CD4-positive, alpha-beta T cell treated with Interleukin-4 for 4 hours (primary cell): Measurements from ENCODE around the gene TXNDC16.
"Not testable (repeated sequence)": the region's sequence is repeated elsewhere in the genome, so short reads cannot be mapped to it uniquely, and the experiment has no call there.

Experiments used
- DNase-seq: peaks from one replicate; pipeline ENCODE4 v3.0.0-alpha.2; 2020

TXNDC16 gene, protein sequence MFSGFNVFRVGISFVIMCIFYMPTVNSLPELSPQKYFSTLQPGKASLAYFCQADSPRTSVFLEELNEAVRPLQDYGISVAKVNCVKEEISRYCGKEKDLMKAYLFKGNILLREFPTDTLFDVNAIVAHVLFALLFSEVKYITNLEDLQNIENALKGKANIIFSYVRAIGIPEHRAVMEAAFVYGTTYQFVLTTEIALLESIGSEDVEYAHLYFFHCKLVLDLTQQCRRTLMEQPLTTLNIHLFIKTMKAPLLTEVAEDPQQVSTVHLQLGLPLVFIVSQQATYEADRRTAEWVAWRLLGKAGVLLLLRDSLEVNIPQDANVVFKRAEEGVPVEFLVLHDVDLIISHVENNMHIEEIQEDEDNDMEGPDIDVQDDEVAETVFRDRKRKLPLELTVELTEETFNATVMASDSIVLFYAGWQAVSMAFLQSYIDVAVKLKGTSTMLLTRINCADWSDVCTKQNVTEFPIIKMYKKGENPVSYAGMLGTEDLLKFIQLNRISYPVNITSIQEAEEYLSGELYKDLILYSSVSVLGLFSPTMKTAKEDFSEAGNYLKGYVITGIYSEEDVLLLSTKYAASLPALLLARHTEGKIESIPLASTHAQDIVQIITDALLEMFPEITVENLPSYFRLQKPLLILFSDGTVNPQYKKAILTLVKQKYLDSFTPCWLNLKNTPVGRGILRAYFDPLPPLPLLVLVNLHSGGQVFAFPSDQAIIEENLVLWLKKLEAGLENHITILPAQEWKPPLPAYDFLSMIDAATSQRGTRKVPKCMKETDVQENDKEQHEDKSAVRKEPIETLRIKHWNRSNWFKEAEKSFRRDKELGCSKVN

DNA sequence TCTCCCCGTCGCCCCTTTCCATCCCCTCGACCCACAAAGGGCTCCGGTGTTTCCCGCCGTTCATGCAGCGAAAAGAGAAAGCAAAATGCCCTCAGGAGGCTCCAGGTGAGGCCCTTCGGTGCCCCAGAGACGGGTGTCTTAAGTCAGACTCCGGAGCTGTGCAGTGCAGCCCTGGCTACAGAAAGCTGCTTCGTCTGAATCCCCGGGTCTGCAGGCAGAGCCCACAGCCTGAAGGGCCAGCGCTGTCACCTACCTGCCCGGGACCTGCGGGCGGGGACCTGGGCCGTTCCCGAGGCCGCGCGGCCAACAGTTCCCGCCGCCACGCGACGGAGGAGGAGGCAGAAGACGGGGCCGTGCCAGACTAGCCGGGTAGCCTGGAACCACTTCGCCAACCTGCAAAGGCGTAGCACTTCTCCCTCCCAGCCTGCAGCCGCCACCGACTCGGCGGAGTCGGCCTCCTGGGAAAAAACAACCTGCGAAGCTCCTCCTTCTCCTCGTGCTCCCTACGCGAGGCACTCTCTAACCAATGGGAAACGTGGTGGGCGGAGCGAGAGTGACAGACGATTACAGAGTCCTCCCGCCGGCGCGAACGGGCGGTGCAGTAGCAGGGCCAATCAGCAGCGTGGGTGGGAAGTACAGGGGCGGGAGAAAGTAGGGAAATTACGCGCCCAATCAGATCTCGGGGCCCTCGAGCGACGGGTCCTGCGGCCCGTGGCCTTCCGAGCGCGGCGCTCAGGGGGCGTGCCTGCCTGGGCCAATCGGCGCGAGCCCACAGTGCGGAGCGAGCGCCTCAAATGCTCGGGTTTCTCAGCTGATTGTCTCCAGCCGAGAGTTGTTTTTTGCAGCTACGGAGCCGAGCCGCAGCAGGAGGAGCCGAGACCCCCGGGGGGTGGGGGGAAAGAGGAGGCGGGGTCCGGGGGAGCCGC lies at the start of gene TXNDC16, which contains the start of gene GPR137C:
TSS of gene TXNDC16 (minus strand) at position 443 of the 926 bp plus-strand sequence. CDS start 8,948 bp downstream, outside the sequence.
TSS of gene GPR137C (plus strand) at position 774 of the 926 bp plus-strand sequence. CDS start 312 bp downstream, outside the sequence.
- DNase-seq, result peak; percentile 99

DNA sequence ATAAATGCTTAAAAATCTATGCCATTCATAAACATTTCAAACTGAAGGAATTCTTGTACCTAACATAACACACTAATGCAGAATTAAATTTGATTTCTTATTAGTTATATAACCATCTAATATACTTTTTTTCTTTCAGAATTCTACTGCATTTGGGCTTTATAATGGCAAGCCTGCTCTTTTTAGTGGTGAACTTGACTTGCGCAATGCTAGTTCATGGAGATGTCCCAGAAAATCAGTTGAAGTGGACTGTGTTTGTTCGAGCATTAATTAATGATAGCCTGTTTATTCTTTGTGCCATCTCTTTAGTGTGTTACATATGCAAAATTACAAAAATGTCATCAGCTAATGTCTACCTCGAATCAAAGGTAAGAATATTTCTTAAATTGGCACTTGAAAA lies 47.7 kb upstream of the TXNDC16 start:
- DNase-seq, result no peak

DNA sequence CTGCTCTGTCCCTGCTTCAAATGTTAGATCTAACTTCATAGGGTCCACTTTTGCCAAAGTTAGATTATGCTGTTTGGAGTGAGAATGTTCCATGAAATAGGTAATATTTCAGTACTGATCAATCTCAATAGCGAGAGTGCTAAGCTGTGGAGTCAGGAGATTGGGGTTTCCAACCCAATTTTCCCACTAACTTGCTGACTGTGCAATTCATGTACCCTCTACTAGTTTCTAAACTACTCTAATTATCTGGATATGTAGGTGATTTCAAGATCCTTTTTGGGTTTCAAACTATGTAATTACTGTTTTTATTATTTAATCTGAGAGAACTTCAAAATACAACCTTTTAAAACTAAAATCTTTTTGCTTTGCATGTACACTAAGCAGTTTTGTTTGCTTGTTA lies 46.3 kb upstream of the TXNDC16 start:
- DNase-seq, result no peak

DNA sequence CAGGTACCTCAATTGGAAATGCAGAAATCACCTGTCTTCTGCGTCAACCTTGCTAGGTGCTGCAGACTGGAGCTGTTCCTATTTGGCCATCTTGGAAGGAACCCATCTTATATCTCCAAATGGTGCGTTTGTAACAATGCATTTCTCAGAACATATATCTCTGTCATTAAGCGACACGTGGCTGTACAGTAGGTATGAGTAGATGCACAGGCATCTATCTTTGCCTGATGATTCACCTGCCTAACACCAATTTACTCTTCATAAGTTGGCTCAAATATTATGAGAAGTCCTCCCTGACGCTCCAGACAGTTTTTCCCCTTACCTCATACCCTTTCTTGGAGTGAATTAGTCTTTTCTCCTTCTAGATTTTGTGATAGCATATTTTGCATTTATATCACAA lies 44.6 kb upstream of the TXNDC16 start:
- no peak for DNase-seq

DNA sequence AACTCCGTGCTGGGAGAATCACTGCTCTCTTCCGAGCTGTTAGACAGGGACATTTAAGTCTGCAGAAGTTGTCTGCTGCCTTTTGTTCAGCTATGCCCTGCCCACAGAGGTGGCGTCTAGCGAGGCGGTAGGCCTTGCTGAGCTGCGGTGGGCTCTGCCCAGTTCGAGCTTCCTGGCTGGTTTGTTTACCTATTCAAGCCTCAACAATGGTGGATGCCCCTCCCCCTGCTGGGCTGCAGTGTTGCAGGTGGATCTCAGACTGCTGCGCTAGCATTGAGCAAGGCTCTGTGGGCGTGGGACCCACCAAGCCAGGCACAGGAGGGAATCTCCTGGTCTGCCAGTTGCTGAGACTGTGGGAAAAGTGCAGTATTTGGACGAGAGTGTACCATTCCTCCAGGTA lies 44.0 kb upstream of the TXNDC16 start:
- DNase-seq, result no peak

DNA sequence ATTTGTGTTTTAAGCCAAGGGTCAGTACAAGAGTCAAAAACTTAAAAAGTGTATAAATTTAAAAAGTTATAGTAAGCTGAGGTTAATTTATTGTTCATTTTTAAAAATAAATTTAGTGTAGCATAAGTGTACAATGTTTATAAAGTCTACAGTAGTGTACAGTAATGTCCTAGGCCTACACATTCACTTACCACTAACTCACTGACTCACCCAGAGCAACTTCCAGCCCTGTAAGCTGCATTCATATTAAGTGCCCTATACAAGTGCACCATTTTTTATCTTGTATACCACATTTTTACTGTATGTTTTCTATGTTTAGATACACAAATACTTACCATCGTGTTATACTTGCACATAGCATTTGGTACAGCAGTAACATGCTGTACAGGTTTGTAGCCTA lies 38.0 kb upstream of the TXNDC16 start:
- DNase-seq, result no peak

DNA sequence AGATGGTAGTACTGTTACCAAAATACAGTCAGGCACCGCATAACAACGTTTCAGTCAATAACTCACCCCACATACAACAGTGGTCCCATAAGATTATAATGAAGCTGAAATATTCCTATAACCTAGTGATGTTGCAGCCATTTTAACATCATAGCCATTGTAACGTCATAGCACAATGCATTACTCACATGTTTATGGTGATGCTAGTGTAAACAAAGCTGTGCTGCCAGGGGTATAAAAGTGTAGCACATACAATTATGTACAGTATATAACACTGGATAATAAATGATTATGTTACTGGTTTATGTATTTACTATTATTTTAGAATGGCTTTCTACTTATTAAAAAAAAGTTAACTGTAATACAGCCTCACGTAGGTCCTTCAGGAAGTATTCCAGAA lies 37.3 kb upstream of the TXNDC16 start:
- DNase-seq, result no peak

DNA sequence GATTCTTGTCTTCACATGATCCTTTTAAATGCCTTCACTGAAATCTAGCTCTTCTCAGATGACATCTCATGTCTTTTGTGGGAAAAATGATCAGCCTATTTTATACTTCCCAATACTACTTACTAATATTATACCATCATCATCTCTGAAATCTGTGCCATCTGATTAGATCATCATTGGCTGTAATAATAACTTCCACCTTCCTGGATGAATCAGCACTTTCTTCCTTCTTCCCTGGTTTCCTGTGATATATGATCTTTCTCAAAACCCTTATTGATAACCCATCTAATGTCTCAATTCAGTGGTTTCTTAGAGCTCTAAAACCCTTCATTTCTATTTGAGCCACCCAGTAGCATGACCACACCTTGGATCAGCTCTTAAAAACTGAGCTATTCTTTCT lies 31.2 kb upstream of the TXNDC16 start:
- DNase-seq, result no peak

DNA sequence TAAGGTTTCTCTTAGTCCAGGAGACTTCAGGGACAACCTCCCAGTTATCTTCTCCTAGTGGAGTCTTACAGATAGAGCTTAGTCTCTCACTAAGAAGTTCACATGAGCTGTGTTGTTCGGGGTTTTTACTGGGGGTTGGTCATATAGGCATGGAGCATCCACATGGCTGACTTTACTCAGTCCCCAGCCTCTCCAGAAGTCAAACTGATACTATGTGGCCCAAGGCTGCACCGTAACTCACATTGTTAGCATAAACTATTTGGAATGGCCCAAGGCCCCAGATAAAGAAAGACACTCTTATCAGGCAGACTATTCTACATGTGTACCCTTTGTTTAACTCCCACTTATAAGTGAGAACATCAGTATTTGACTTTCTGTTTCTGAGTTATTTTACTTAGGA lies 23.6 kb upstream of the TXNDC16 start:
- no peak for DNase-seq

DNA sequence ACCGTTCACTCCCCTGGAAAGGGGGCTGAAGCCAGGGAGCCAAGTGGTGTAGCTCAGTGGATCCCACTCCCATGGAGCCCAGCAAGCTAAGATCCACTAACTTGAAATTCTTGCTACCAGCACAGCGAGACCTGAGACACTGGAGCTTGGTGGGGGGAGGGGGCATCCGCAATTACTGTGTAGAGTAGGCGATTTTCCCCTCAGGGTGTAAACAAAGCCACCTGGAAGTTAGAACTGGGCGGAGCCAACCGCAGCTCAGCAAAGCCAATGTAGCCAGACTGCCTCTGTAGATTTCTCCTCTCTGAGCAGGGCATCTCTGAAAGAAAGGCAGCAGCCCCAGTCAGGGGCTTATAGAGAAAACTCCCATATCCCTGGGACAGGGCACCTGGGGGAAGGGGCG lies 16.1 kb upstream of the TXNDC16 start:
- not testable (repeated sequence) for DNase-seq

DNA sequence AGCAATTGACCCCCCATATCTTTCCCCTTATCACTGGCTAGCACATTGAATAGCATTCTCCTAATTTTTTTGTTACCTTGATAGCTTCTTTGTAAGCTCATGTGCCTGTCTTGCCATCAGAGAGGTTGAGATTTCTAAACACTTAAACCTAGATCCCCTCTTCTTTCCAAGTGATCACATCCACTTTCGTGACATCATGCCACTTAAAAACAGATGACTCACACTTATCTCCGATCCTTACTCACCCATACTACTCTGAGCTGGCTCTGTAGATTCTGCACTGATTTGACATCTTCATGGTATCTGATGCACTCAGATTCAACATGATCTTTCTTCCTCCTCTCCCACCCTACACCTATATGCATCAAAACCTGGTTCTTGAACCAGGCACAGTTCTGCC lies 10.8 kb upstream of the TXNDC16 start:
- no peak for DNase-seq

DNA sequence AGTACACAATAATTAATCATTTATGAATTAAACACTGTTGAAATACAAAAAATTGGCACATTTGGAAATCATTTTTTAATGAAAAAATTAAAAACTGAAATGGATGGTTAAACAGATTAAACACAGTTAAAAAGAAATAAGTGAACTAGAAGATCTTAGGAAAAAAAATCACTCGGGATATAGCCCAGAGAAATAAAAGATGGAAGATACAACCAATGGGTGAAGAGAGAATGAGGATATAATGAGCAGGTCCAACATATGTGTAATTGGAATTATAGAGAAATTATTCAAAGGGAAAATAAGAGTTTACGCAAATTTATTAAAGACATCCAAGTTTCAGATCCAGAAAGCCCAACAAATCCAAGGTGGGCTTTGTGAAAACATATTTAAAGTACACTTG lies 6.4 kb upstream of the TXNDC16 start:
- no peak for DNase-seq

DNA sequence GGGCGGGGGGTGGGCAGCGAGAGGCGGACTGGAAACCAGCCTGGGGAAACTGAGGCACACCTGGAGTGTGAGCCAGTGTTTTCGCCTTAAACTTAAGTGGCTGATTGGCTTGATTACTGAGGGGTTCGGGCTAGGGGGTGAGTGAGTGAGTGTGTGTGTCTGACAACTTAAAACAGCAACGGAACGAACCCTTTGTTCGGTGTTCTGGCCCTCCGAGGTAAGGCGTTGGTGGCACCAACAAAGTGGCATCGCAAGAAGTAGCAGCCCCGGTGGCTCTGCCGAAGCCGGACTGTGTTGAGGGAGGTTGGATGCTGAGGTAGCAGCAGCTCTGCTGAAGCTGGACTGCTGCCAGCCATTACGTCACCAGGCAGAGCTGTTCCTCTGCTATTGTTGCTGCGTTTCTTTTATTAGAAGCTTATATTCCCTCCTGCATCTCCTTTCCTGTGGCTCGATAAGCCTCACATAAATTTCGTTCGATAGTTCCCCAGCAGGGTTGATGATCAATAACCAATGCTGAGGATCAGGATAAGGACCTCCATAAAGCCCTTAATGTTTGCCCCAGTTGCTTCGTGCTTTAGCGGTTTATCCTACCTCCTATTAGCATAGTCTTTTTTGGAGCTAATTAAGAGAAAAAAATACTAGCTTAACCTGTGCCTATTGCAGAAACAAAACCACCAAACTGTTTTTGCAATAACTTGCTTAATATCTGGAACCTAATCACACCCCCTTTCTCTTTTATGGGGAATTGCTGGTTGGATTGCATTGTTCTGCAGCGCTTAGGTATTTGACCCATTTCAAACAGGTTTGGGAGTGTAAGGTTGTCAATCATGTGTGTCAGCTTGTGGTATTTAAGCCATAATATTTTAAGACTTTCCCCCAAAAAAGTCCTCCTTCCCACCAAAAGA lies 1.6 kb upstream of the TXNDC16 start:
- peak; percentile 83 for DNase-seq

DNA sequence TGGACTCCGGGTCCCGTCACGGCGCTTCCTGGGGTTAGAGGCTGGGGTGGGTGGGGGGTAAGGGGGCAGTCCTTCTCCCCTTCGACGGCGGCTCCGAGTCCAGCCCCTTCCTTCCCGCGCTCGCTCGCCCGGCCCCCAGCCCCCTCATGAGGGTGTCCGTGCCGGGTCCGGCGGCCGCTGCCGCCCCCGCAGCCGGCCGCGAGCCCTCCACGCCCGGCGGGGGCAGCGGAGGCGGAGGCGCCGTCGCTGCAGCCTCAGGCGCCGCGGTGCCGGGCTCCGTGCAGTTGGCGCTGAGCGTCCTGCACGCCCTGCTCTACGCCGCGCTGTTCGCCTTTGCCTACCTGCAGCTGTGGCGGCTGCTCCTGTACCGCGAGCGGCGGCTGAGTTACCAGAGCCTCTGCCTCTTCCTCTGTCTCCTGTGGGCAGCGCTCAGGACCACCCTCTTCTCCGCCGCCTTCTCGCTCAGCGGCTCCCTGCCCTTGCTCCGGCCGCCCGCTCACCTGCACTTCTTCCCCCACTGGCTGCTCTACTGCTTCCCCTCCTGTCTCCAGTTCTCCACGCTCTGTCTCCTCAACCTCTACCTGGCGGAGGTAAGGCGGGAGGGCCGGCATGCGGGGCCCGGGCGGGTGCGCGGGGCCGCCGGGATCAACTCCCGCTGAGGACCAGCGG lies 831 bp upstream of the TXNDC16 start:
- peak; percentile 13 for DNase-seq

DNA sequence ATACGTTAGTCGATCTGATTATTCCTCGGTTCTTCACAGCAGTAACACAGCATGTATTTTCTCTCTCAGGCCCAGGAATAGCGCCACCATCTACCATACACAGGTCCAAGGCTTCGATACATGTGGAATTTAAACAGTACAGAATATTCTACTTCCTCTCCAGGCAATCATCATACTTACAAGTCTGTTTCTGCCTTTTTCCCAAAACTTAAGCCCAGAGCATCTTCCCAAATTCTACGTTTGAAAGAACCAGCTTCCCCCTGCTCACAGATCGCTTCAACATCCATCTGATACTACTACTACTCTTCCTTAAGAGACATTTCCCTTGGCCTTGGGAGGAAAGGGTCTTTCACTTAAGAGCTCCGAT lies 626 bp downstream of the TXNDC16 start:
- peak; percentile 22 for DNase-seq

DNA sequence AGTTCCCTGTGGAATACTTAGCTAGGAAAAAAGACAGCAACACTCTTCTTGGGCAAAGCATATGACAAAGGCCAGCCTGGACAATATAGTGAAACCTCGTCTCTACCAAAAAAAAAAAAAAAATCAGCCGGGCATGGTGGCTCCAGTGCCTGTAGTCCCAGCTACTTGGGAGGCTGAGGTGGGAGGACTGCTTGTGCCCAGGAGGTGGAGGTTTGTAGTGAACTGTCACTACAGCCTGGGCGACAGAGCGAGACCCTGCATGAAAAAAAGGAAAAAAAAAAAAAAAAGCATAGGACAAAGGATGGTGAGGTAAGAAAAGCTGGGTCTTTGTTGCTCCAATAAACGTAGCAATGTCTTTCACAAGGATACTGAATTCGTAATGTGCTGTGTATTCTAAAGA lies 1.1 kb downstream of the TXNDC16 start:
- DNase-seq, result no peak

DNA sequence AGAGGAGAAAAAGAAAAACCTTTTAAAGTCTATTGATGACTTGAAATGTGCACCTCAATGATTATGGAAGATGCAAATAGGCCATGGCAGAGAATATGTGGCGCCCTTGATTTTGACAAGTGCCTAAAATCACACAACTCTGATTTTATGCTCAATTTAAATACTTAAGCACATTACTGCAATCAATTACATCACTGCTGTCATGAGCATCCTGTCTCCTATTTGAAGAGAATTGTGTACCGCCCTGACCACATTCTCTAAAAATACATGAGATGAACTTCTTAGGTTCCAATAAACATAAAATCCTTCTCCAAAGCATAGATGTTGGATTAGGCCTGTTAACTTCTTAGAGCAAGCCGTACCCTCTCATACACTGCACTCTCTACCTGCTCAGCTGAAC lies 1.6 kb downstream of the TXNDC16 start:
- DNase-seq, result no peak

DNA sequence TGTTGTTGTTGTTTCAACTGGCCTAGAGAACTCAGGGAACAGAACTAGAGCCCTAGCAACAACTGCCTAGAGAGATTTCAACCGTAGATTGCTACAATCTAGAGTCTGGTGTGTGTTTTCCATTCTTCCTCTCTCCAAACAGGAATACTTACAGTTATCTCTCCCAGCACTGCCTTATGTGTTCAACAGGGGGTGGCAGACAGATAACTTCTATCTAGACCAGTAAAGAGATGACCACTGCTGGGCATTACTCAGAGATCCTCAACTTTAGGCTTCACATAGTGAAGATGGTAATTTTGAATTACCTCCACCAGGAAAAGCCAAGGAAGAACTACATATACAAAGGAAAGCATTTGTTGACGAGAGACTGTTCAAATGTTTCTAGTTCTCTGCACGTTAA lies 4.8 kb downstream of the TXNDC16 start:
- DNase-seq, result no peak

DNA sequence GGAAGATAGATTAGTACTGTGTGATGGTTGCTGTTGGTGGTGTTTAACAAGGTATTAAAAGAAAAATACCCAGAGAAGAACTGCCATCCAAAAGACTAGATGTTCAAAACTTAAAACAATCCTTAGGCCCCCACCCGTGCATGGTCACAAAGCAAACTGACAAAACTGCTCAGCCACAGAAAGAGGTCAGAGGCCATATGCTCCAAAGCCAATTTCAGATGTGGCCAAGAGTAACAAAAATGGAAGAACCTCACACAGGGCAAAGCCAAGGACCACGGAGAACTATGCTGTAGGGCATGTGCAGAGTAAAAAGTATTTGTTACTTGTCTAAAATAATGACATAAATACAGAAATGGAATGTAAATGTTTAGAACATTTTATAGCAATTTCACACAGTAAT lies 5.3 kb downstream of the TXNDC16 start:
- no peak for DNase-seq

DNA sequence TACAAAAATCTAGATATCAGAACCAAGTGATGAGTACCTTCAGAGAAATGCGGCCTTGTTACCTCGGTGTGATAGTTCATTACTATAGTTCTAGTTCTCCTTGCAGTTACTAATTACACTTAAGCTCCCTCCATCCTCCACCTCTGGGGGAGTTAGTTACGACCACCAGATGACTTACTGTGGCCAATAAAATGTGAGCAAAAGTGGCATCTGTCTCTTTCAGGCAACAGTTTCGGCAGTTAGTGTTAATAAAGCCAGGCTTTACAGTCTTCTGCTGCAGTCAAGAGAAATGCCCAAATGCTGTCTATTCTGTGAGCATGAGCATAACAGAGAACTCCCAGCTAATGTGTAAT lies 6.0 kb downstream of the TXNDC16 start:
- no peak for DNase-seq

DNA sequence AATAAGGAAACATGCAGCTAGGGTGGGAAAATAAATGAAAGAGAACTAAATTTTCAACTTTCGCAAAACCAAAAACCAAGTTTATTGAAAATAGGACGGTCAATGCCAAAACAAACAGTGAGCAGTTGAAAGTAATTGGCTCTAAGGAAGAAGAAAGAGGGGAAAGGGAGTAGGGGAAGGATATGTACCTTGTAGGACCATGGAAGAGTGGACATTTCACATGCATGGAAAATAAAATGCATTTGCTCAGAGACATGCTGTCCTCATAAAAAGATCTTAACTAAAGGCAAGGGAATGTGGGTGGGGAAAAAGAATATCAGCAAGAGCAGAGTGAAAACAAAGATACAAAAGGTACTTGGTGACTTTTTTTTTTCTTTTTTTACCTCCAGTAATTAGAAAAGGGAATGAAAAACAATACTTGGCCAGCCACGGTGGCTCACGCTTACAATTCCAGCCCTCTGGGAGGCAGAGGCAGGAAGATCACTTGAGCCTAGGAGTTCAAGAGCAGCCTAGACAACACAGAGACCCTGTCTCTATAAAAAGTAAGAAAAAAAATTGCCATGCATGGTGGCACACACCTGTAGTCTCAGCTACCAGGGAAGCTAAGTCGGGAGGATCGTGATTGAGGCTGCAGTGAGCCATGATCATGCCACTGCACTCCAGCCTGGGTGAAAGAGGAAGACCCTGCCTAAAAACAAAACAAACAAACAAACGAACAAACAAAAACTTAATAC lies 6.6 kb downstream of the TXNDC16 start:
- no peak for DNase-seq
